H1 (cell line): Measurements from ENCODE around the gene LRG1. TPM values are rescaled to one million over a fixed set of nuclear protein-coding genes. Genes with fewer than 3 reads are reported as not detected.

Source experiments
- CTCF ChIA-PET: fragments of 300-600 bp; sonication (Branson Sonifier 250); formaldehyde crosslinking; loops from one replicate; lab custom pipeline; 2021; ENCODE audit not compliant: partially characterized antibody; lab: Charles Lee
- POLR2A ChIA-PET: fragments of 300-600 bp; sonication (Branson Sonifier 250); formaldehyde crosslinking; loops from one replicate; lab custom pipeline; 2021; ENCODE audit warnings: inconsistent platforms; ENCODE audit not compliant: partially characterized antibody; lab: Charles Lee
- DNase-seq, 2 experiments: peaks; one replicate each; pipeline versions ENCODE4 v3.0.0 to v3.0.0-alpha.2; 2010 to 2022; ENCODE audit warnings: low spot score in 2 of 2, low read depth in 1 of 2, mixed read lengths in 1 of 2
- FAIRE-seq: peaks from 2 replicates; lab custom pipeline; 2011; peaks lifted over from hg19 to GRCh38; lab: Jason Lieb, UNC
- H2AFZ ChIP-seq: 2 replicates; pipeline ENCODE4 v1.8.1; 2012; ENCODE audit warnings: low read length, inconsistent platforms
- H2AK5ac ChIP-seq: 2 replicates; pipeline ENCODE4 v1.6.1; 2013; ENCODE audit warnings: low read depth, low read length
- H2BK120ac ChIP-seq: replicated peaks from 2 replicates; pipeline ENCODE3; 2013; ENCODE audit warnings: low read depth, low read length, inconsistent platforms
- H2BK12ac ChIP-seq: 2 replicates; pipeline ENCODE4 v1.6.1; 2013; ENCODE audit warnings: low read depth, low read length
- H2BK15ac ChIP-seq: 2 replicates; pipeline ENCODE4 v1.6.1; 2013; ENCODE audit warnings: low read length
- H2BK20ac ChIP-seq: 2 replicates; pipeline ENCODE4 v1.6.1; 2013; ENCODE audit warnings: low read length
- H2BK5ac ChIP-seq: 2 replicates; pipeline ENCODE4 v1.6.1; 2013; ENCODE audit warnings: low read depth, low read length
- H3K14ac ChIP-seq: 2 replicates; pipeline ENCODE4 v1.6.1; 2013; ENCODE audit warnings: inconsistent platforms; ENCODE audit not compliant: insufficient read length
- H3K18ac ChIP-seq: 2 replicates; pipeline ENCODE4 v1.6.1; 2013; ENCODE audit warnings: low read length; ENCODE audit errors: extremely low read depth
- H3K23ac ChIP-seq: 2 replicates; pipeline ENCODE4 v1.6.1; 2013; ENCODE audit warnings: inconsistent platforms; ENCODE audit not compliant: insufficient read length
- H3K23me2 ChIP-seq: 2 replicates; pipeline ENCODE4 v1.6.1; 2013; ENCODE audit warnings: low read depth, low read length
- H3K27ac ChIP-seq: 2 replicates; pipeline ENCODE4 v1.6.1; 2011; ENCODE audit warnings: low read depth, low read length, inconsistent platforms
- H3K27me3 ChIP-seq, 4 experiments: replicated peaks in 1 of 4; 1 replicate in 1 of 4; 2 replicates in 3 of 4; pipeline versions ENCODE4 v1.6.1 to v1.8.1; 2011 to 2013; ENCODE audit warnings: low read length in 3 of 4, mild to moderate bottlenecking in 3 of 4, inconsistent platforms in 2 of 4, mixed read lengths in 2 of 4, moderate library complexity in 1 of 4; ENCODE audit not compliant: control insufficient read depth in 3 of 4, insufficient read depth in 3 of 4; ENCODE audit errors: extremely low read depth in 1 of 4
- H3K36me3 ChIP-seq, 4 experiments: 2 replicates each; pipeline versions ENCODE4 v1.6.1 to v1.8.1; 2011 to 2013; ENCODE audit warnings: mild to moderate bottlenecking in 4 of 4, low read length in 3 of 4, moderate library complexity in 2 of 4, control low read depth in 1 of 4, inconsistent platforms in 1 of 4; ENCODE audit not compliant: insufficient read depth in 4 of 4, control insufficient read depth in 2 of 4
- H3K4ac ChIP-seq: replicated peaks from 2 replicates; pipeline ENCODE3; 2013; ENCODE audit warnings: low read length, low read depth, mixed read lengths, inconsistent platforms; ENCODE audit not compliant: insufficient read length
- H3K4me1 ChIP-seq, 4 experiments: replicated peaks in 1 of 4; 1 replicate in 1 of 4; 2 replicates in 3 of 4; pipeline versions ENCODE4 v1.6.1 to v1.8.1; 2011 to 2013; ENCODE audit warnings: low read length in 3 of 4, inconsistent platforms in 2 of 4, mixed read lengths in 1 of 4; ENCODE audit not compliant: insufficient read depth in 4 of 4, control insufficient read depth in 3 of 4
- H3K4me2 ChIP-seq, 2 experiments: 2 replicates each; pipeline versions ENCODE4 v1.6.1 to v1.8.1; 2011 to 2013; ENCODE audit warnings: low read depth in 2 of 2, low read length in 2 of 2, control low read depth in 1 of 2, inconsistent platforms in 1 of 2, mild to moderate bottlenecking in 1 of 2; ENCODE audit not compliant: insufficient read depth in 1 of 2
- H3K4me3 ChIP-seq, 4 experiments: fragments of 200-600, 300-600 bp in 1 of 4; sonication (generic), shearing (Covaris generic), sonication (Bioruptor Twin) in 1 of 4; 2 replicates each; pipeline versions ENCODE4 v1.5.1 to v1.8.1; 2011 to 2016; ENCODE audit warnings: low read length in 4 of 4, low read depth in 3 of 4, control low read depth in 2 of 4, inconsistent platforms in 2 of 4, mild to moderate bottlenecking in 2 of 4, mixed read lengths in 1 of 4, moderate library complexity in 1 of 4; ENCODE audit not compliant: insufficient read depth in 2 of 4; ENCODE audit errors: extremely low read depth in 1 of 4
- H3K56ac ChIP-seq: replicated peaks from 2 replicates; pipeline ENCODE3; 2013; ENCODE audit warnings: low read depth, mild to moderate bottlenecking, mixed read lengths, low read length, inconsistent platforms; ENCODE audit not compliant: insufficient read length
- H3K79me1 ChIP-seq: 2 replicates; pipeline ENCODE4 v1.6.1; 2013; ENCODE audit warnings: low read depth, low read length, control low read depth
- H3K79me2 ChIP-seq, 2 experiments: 2 replicates each; pipeline versions ENCODE4 v1.6.1 to v1.8.1; 2012 to 2013; ENCODE audit warnings: low read length in 2 of 2, mild to moderate bottlenecking in 2 of 2, inconsistent platforms in 1 of 2; ENCODE audit not compliant: insufficient read depth in 2 of 2, control insufficient read depth in 1 of 2
- H3K9ac ChIP-seq, 4 experiments: replicated peaks in 1 of 4; 1 replicate in 1 of 4; 2 replicates in 3 of 4; pipeline versions ENCODE4 v1.6.1 to v1.8.1; 2011 to 2013; ENCODE audit warnings: low read depth in 3 of 4, low read length in 3 of 4, control low read depth in 2 of 4, mild to moderate bottlenecking in 2 of 4, moderate library complexity in 2 of 4, inconsistent platforms in 1 of 4; ENCODE audit errors: extremely low read depth in 1 of 4
- H3K9me3 ChIP-seq, 2 experiments: 2 replicates each; pipeline versions ENCODE4 v1.6.1 to v1.8.1; 2012 to 2013; ENCODE audit warnings: mild to moderate bottlenecking in 2 of 2, moderate library complexity in 2 of 2, control low read depth in 1 of 2, inconsistent platforms in 1 of 2, low read depth in 1 of 2, low read length in 1 of 2, mixed read lengths in 1 of 2; ENCODE audit not compliant: insufficient read depth in 2 of 2
- H4K20me1 ChIP-seq, 2 experiments: replicated peaks in 1 of 2; 2 replicates each; pipeline versions ENCODE3 to v1.8.1; 2011 to 2013; ENCODE audit warnings: inconsistent platforms in 2 of 2, low read length in 2 of 2, mild to moderate bottlenecking in 1 of 2; ENCODE audit not compliant: insufficient read depth in 2 of 2, control insufficient read depth in 1 of 2
- H4K5ac ChIP-seq: 2 replicates; pipeline ENCODE4 v1.6.1; 2013; ENCODE audit warnings: low read length, low read depth, mixed read lengths, inconsistent platforms; ENCODE audit not compliant: insufficient read length
- H4K8ac ChIP-seq: 2 replicates; pipeline ENCODE4 v1.8.0; 2013; ENCODE audit warnings: mild to moderate bottlenecking, moderate library complexity, low read length, inconsistent platforms; ENCODE audit not compliant: insufficient read depth; ENCODE audit errors: extremely low read depth
- H4K91ac ChIP-seq: replicated peaks from 2 replicates; pipeline ENCODE3; 2013; ENCODE audit warnings: low read length, mixed read lengths, inconsistent platforms; ENCODE audit not compliant: insufficient read length
- ASH2L ChIP-seq: fragments of 200-600, 300-600 bp; sonication (generic); IDR thresholded peaks from one replicate; pipeline ENCODE4 v1.7.1; 2017; ENCODE audit warnings: low read length
- ATF2 ChIP-seq: IDR thresholded peaks from 2 replicates; pipeline ENCODE4 v1.6.1; 2012; ENCODE audit warnings: low read length, inconsistent platforms
- BACH1 ChIP-seq: IDR thresholded peaks from 2 replicates; pipeline ENCODE4 v1.6.1; 2012; ENCODE audit warnings: low read length, improper control_type of control experiment
- BCL11A ChIP-seq, 2 experiments: IDR thresholded peaks; one replicate each; pipeline ENCODE4 v1.6.1; 2011; ENCODE audit warnings: low read depth in 2 of 2, low read length in 2 of 2, mild to moderate bottlenecking in 2 of 2
- MAX ChIP-seq: IDR thresholded peaks from 2 replicates; pipeline ENCODE4 v1.6.1; 2012; ENCODE audit warnings: inconsistent platforms
- SIN3A ChIP-seq, 2 experiments: IDR thresholded peaks in 1 of 2; conservative IDR thresholded peaks in 1 of 2; 2 replicates each; pipeline ENCODE4 v1.6.1; 2011 to 2012; ENCODE audit warnings: low read length in 2 of 2, improper control_type of control experiment in 1 of 2, low read depth in 1 of 2, mild to moderate bottlenecking in 1 of 2
- SP1 ChIP-seq: IDR thresholded peaks from 2 replicates; pipeline ENCODE4 v1.6.1; 2011; ENCODE audit warnings: low read depth, low read length
- WGBS, 2 experiments: shearing (Covaris generic) in 1 of 2; methylation state at CpG; one replicate each; pipeline versions ENCODE4 v1.1.6 to v1.1.7; 2013 to 2015; ENCODE audit warnings: low lambda C conversion rate in 2 of 2, mixed read lengths in 2 of 2, inconsistent platforms in 1 of 2, low coverage in 1 of 2, missing lambda C conversion rate in 1 of 2; ENCODE audit not compliant: insufficient replicate concordance in 2 of 2, insufficient coverage in 1 of 2, insufficient read length in 1 of 2; ENCODE audit errors: extremely low coverage in 1 of 2, missing lambda C conversion rate in 1 of 2; 5-methylcytosine and 5-hydroxymethylcytosine counted together
- polyA plus RNA-seq, 7 experiments: library from polyadenylated mRNA; depleted of rRNA in 3 of 7; stranded (reverse) in 5 of 7; unstranded in 2 of 7; fragments of >200 nt in 5 of 7; fragments of 200-250 nt in 2 of 7; gene quantifications; 1 replicate in 5 of 7; 2 replicates in 1 of 7; 4 replicates in 1 of 7; pipeline versions ENCODE4 v1.2.1 to v1.2.3, GENCODE V29; 2011 to 2013; ENCODE audit warnings: missing spikeins in 2 of 7, mixed read lengths in 2 of 7
- total RNA-seq: library from RNA; stranded (reverse); fragmentation: NEBNext Ultra II Directional; extraction: Animal tissue kit (Norgen Biotek cat#: 25700); gene quantifications from 2 replicates; pipeline ENCODE4 v1.2.1, GENCODE V29; 2021
- TF ChIP-seq, protein P1 (sequence below): IDR thresholded peaks from 2 replicates; pipeline ENCODE4 v1.6.1; 2012; ENCODE audit warnings: inconsistent platforms

The LRG1 gene
- total and polyA plus RNA-seq, 2 of the 8 experiments (the other 6 are each of a cell fraction or from before 2014, with no cell fraction given), result 0.48 to 0.79 TPM

- ChIA-PET CTCF (interaction anchor here (0.6 to 8.6 kb wide), 5 partner anchors 24 to 1561 kb away, joined by 4 to 49 read pairs (median 4); no protein-coding TSS in a partner anchor), POLR2A (interaction anchor here (2.2 kb wide), 1 partner anchor 15 kb away, joined by 7 read pairs; no protein-coding TSS in a partner anchor)
- Histone ChIP-seq H3K27me3 (peaks cover 0 to 12% (median 8%) of the 10 kb centered on the region in 4 experiments; a peak in 4 of 7 replicates), H3K79me1 (peaks cover 2% of the 10 kb centered on the region; the same call in 1 of the 2 replicates), H2AFZ (no peak overlapping the region), H3K14ac (no peak overlapping the region), H3K18ac (no peak overlapping the region), H2BK120ac (no peak overlapping the region), H3K23ac (no peak overlapping the region), H3K4ac (no peak overlapping the region), H2BK5ac (no peak overlapping the region), H4K5ac (no peak overlapping the region), H3K36me3 (no peaks in the 10 kb centered on the region; a peak in 1 of 8 replicates), H2BK15ac (0 out of 2 replicates have a peak overlapping the region, but pooled peaks have one; percentile 5), H2AK5ac (peak overlapping the region; percentile 86; the same call in 1 of the 2 replicates), H2BK12ac (peak overlapping the region; percentile 77; the same call in 1 of the 2 replicates), H3K23me2 (peaks cover 7% of the 10 kb centered on the region), H3K4me1 (peaks cover 0 to 8% (median 5%) of the 10 kb centered on the region in 4 experiments; a peak in 6 of 7 replicates), H3K56ac (no peak overlapping the region), H3K4me3 (no peak overlapping the region), H4K20me1 (peaks cover 3 to 13% of the 10 kb centered on the region in 2 experiments), H3K9ac (no peak overlapping the region), H3K27ac (no peak overlapping the region), H2BK20ac (0 out of 2 replicates have a peak overlapping the region, but pooled peaks have one; percentile 32), H4K91ac (peak overlapping the region; percentile 74), H3K4me2 (peak overlapping the region in 1 of 2 experiments; percentile 66; a peak in 1 of 4 replicates), H4K8ac (no peak overlapping the region; the same call in 1 of the 2 replicates), H3K9me3 (no peaks in the 10 kb centered on the region), H3K79me2 (peaks cover 0 to 11% of the 10 kb centered on the region in 2 experiments; a peak in 1 of 4 replicates)
- 75% methylated on average over 11 of the region's 16 CpGs; no CpG with 5 or more reads in 1 of the 2 experiments for WGBS, 2 experiments
- FAIRE-seq (no peak), DNase-seq (peak in 1 of 2 experiments; percentile 53)
- TF ChIP-seq ATF2, result no peak
- TF ChIP-seq SIN3A (conservative IDR thresholded peaks at IDR 0.05 in 1 of 2, IDR thresholded peaks at IDR 0.05 in 1 of 2; ENCODE audit: low read depth in 1 of 2, low read length in 2 of 2), result no peak
- no peak for TF ChIP-seq SP1
- TF ChIP-seq MAX, result no peak
- TF ChIP-seq BACH1, result no peak
- no peak for TF ChIP-seq BCL11A (IDR thresholded peaks at IDR 0.05; ENCODE audit: low read depth in 2 of 2, low read length in 2 of 2)
- no peak for TF ChIP-seq ASH2L
- TF ChIP-seq, protein P1, sequence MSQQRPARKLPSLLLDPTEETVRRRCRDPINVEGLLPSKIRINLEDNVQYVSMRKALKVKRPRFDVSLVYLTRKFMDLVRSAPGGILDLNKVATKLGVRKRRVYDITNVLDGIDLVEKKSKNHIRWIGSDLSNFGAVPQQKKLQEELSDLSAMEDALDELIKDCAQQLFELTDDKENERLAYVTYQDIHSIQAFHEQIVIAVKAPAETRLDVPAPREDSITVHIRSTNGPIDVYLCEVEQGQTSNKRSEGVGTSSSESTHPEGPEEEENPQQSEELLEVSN, result no peak
Observed at GRCh38 chr19:4582980-4583842, 43.4 kb upstream of the LRG1 start.
